IMR-90 (cell line): ENCODE measurements around the gene C1orf159. TPM values are rescaled to one million over a fixed set of nuclear protein-coding genes. Genes with fewer than 3 reads are reported as not detected.
A peak's percentile ranks its signal among the peaks of the same experiment; 100 is the strongest.

Experiments
- ATAC-seq: fragments of 200-7000 bp; cut with Tn5 transposase; 2 replicates; pipeline ENCODE4 v1.9.1; 2020; ENCODE audit warnings: low read depth, mild to moderate bottlenecking, moderate library complexity
- BruUV-seq: library from RNA; stranded (reverse); fragments of 400-500 nt; replicated peaks from 2 replicates; lab custom pipeline; 2021; lab: Mats Ljungman, UMichigan
- CTCF ChIA-PET: fragments of 300-600 bp; formaldehyde crosslinking; extraction: SDS; loops from one replicate; lab custom pipeline; 2021; ENCODE audit warnings: antibody characterized with exemption; lab: Yijun Ruan, JAX
- POLR2A ChIA-PET: fragments of 300-600 bp; sonication (Branson Sonifier 250); formaldehyde crosslinking; loops from one replicate; lab custom pipeline; 2022; ENCODE audit warnings: antibody characterized with exemption; ENCODE audit not compliant: unreplicated experiment; lab: Charles Lee
- DNase-seq: peaks from one replicate; pipeline ENCODE4 v3.0.0; 2013
- H2AFZ ChIP-seq: replicated peaks from 2 replicates; pipeline ENCODE3; 2013; ENCODE audit warnings: low read length, mild to moderate bottlenecking; ENCODE audit not compliant: poor library complexity
- H2AK5ac ChIP-seq: 2 replicates; pipeline ENCODE4 v1.6.1; 2013; ENCODE audit warnings: low read depth, low read length, inconsistent platforms
- H2AK9ac ChIP-seq: replicated peaks from 2 replicates; pipeline ENCODE3; 2013; ENCODE audit warnings: mild to moderate bottlenecking, low read depth, low read length, moderate library complexity; ENCODE audit not compliant: poor library complexity
- H2BK120ac ChIP-seq: 2 replicates; pipeline ENCODE4 v1.6.1; 2013; ENCODE audit warnings: low read depth, low read length, inconsistent platforms
- H2BK15ac ChIP-seq: 3 replicates; pipeline ENCODE4 v1.6.1; 2013; ENCODE audit warnings: low read depth, low read length, inconsistent platforms
- H2BK20ac ChIP-seq: 2 replicates; pipeline ENCODE4 v1.6.1; 2013; ENCODE audit warnings: low read depth, mild to moderate bottlenecking, inconsistent platforms, low read length, moderate library complexity
- H2BK5ac ChIP-seq: 2 replicates; pipeline ENCODE4 v1.6.1; 2013; ENCODE audit warnings: mild to moderate bottlenecking, low read depth, low read length, inconsistent platforms; ENCODE audit not compliant: poor library complexity, severe bottlenecking
- H3K14ac ChIP-seq: replicated peaks from 2 replicates; pipeline ENCODE4 v1.6.1; 2013; ENCODE audit warnings: low read depth, low read length, inconsistent platforms
- H3K18ac ChIP-seq: 2 replicates; pipeline ENCODE4 v1.6.1; 2013; ENCODE audit warnings: low read depth, low read length, control low read depth
- H3K23ac ChIP-seq: 2 replicates; pipeline ENCODE4 v1.6.1; 2013; ENCODE audit warnings: low read depth, low read length, inconsistent platforms
- H3K27ac ChIP-seq: 2 replicates; pipeline ENCODE4 v1.5.1; 2013; ENCODE audit warnings: mild to moderate bottlenecking, control low read depth, low read length; ENCODE audit not compliant: insufficient read depth
- H3K27me3 ChIP-seq: 2 replicates; pipeline ENCODE4 v1.6.1; 2013; ENCODE audit warnings: low read length; ENCODE audit not compliant: control insufficient read depth, insufficient read depth
- H3K36me3 ChIP-seq: 2 replicates; pipeline ENCODE4 v1.6.1; 2013; ENCODE audit warnings: low read length, mixed read lengths; ENCODE audit not compliant: control insufficient read depth, insufficient read depth
- H3K4ac ChIP-seq: 2 replicates; pipeline ENCODE4 v1.6.1; 2013; ENCODE audit warnings: low read depth, low read length, inconsistent platforms
- H3K4me1 ChIP-seq: 2 replicates; pipeline ENCODE4 v1.6.1; 2013; ENCODE audit warnings: low read length, mixed read lengths; ENCODE audit not compliant: control insufficient read depth, insufficient read depth
- H3K4me2 ChIP-seq: 2 replicates; pipeline ENCODE4 v1.6.1; 2013; ENCODE audit warnings: low read depth, mild to moderate bottlenecking, control low read depth, low read length, moderate library complexity
- H3K4me3 ChIP-seq: 2 replicates; pipeline ENCODE4 v1.5.1; 2013; ENCODE audit warnings: low read depth, mild to moderate bottlenecking, control low read depth, low read length, moderate library complexity; ENCODE audit not compliant: insufficient read depth
- H3K56ac ChIP-seq: 2 replicates; pipeline ENCODE4 v1.6.1; 2013; ENCODE audit warnings: low read length, inconsistent platforms; ENCODE audit not compliant: insufficient read depth; ENCODE audit errors: extremely low read depth
- H3K79me1 ChIP-seq, 2 experiments: 2 replicates each; pipeline ENCODE4 v1.6.1; 2013; ENCODE audit warnings: low read length in 2 of 2, inconsistent platforms in 1 of 2, low read depth in 1 of 2
- H3K9ac ChIP-seq: 2 replicates; pipeline ENCODE4 v1.6.1; 2013; ENCODE audit warnings: low read depth, low read length, control low read depth
- H3K9me1 ChIP-seq: 2 replicates; pipeline ENCODE4 v1.6.1; 2013; ENCODE audit warnings: low read length, inconsistent platforms; ENCODE audit not compliant: insufficient read depth
- H3K9me3 ChIP-seq: 2 replicates; pipeline ENCODE4 v1.6.1; 2013; ENCODE audit warnings: low read length; ENCODE audit not compliant: control insufficient read depth, insufficient read depth
- H4K20me1 ChIP-seq: 2 replicates; pipeline ENCODE4 v1.6.1; 2013; ENCODE audit warnings: low read length, inconsistent platforms; ENCODE audit not compliant: insufficient read depth
- H4K5ac ChIP-seq: 2 replicates; pipeline ENCODE4 v1.6.1; 2013; ENCODE audit warnings: mild to moderate bottlenecking, low read depth, low read length, control low read depth
- H4K8ac ChIP-seq, 2 experiments: 2 replicates each; pipeline ENCODE4 v1.6.1; 2013; ENCODE audit warnings: low read depth in 2 of 2, low read length in 2 of 2, control low read depth in 1 of 2, inconsistent platforms in 1 of 2
- H4K91ac ChIP-seq: 2 replicates; pipeline ENCODE4 v1.6.1; 2013; ENCODE audit warnings: low read depth, low read length, inconsistent platforms; ENCODE audit not compliant: insufficient read depth
- CEBPB ChIP-seq: IDR thresholded peaks from 2 replicates; pipeline ENCODE4 v1.6.1; 2012; ENCODE audit warnings: low read depth, low read length, improper control_type of control experiment
- NFE2L2 ChIP-seq: fragments of 150-350 bp; IDR thresholded peaks from 2 replicates; pipeline ENCODE4 v1.6.1; 2016; ENCODE audit warnings: low read depth, mild to moderate bottlenecking, low read length
- RCOR1 ChIP-seq: IDR thresholded peaks from 2 replicates; pipeline ENCODE4 v1.6.1; 2012; ENCODE audit warnings: mild to moderate bottlenecking, low read length, improper control_type of control experiment; ENCODE audit not compliant: insufficient replicate concordance
- RFX5 ChIP-seq: IDR thresholded peaks from 2 replicates; pipeline ENCODE4 v1.8.0; 2012; ENCODE audit warnings: low read depth, mild to moderate bottlenecking, low read length, moderate library complexity
- WGBS, 2 experiments: methylation state at CpG; one replicate each; pipeline versions ENCODE4 v1.1.5 to v1.1.7; 2013; ENCODE audit warnings: missing lambda C conversion rate in 2 of 2; ENCODE audit not compliant: insufficient read length in 1 of 2; ENCODE audit errors: extremely low coverage in 2 of 2; 5-methylcytosine and 5-hydroxymethylcytosine counted together
- dilution Hi-C: fragments of 300-500 bp; cut with HindIII; formaldehyde crosslinking; loops from one replicate; pipeline ENCODE4 v1.14.3; 2018; ENCODE audit warnings: low sequenced_read_pairs; ENCODE audit not compliant: unreplicated experiment
- in situ Hi-C: fragments of 300-500 bp; cut with MboI; formaldehyde crosslinking; loops from 3 replicates; pipeline ENCODE4 v1.14.3; 2019; ENCODE audit warnings: low sequenced_read_pairs, inconsistent platforms, mixed read lengths
- intact Hi-C: fragments of 100-400 bp; cut with micrococcal nuclease; formaldehyde crosslinking; loops from 2 replicates; pipeline ENCODE4 v1.10.0; 2022
- polyA plus RNA-seq, 3 experiments: library from polyadenylated mRNA; depleted of rRNA; stranded (reverse); fragments of >200 nt; gene quantifications; 2 replicates each; pipeline ENCODE4 v1.2.3, GENCODE V29; 2012; ENCODE audit warnings: low replicate concordance in 1 of 3
- total RNA-seq: library from RNA; depleted of rRNA; stranded (reverse); fragments of >200 nt; gene quantifications from 2 replicates; pipeline ENCODE4 v1.2.3, GENCODE V29; 2012
- TF ChIP-seq, protein P1 (sequence below): conservative IDR thresholded peaks from 2 replicates; pipeline ENCODE4 v1.5.1; 2012; ENCODE audit warnings: mild to moderate bottlenecking, low read depth, low read length, improper control_type of control experiment

The C1orf159 gene
- total and polyA plus RNA-seq, 2 of the 4 experiments (the other 2 are of a cell fraction), result 2.9 to 12.6 TPM

GRCh38 chr1:1115786-1116700, at the start of gene C1orf159 (continued):
- TF ChIP-seq, protein P1, sequence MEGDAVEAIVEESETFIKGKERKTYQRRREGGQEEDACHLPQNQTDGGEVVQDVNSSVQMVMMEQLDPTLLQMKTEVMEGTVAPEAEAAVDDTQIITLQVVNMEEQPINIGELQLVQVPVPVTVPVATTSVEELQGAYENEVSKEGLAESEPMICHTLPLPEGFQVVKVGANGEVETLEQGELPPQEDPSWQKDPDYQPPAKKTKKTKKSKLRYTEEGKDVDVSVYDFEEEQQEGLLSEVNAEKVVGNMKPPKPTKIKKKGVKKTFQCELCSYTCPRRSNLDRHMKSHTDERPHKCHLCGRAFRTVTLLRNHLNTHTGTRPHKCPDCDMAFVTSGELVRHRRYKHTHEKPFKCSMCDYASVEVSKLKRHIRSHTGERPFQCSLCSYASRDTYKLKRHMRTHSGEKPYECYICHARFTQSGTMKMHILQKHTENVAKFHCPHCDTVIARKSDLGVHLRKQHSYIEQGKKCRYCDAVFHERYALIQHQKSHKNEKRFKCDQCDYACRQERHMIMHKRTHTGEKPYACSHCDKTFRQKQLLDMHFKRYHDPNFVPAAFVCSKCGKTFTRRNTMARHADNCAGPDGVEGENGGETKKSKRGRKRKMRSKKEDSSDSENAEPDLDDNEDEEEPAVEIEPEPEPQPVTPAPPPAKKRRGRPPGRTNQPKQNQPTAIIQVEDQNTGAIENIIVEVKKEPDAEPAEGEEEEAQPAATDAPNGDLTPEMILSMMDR, result no peak
- TF ChIP-seq RCOR1, result no peak

DNA sequence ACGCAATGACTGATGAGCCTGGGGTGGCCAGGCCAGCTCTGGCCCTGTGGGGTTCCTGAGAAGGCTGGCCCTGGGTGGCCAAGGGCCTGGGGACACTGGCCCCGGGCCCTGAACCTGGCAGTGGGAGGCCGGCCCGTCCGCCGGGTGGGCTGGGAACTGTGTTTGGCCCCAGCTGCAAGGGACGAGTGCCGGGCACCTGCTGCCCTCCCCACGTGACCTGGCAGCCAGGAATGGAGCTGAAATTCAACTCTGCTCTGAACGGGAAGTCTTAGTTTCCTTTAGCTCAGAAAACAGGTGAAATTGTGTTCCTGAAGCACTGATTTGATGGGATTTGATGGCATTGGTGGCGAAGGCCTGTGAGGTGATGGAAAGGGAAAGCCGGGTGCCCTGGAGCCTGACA, 49.6 kb upstream of the C1orf159 start:
- Histone ChIP-seq H2BK15ac (no peak overlapping the region), H4K91ac (no peak overlapping the region), H2BK20ac (no peak overlapping the region), H3K27ac (no peak overlapping the region), H3K14ac (no peak overlapping the region), H3K18ac (no peak overlapping the region), H4K8ac (no peak overlapping the region), H3K36me3 (no peaks in the 10 kb centered on the region), H3K27me3 (peaks cover 29% of the 10 kb centered on the region; the same call in 1 of the 2 replicates), H3K9ac (no peak overlapping the region), H4K20me1 (no peaks in the 10 kb centered on the region), H3K9me1 (no peaks in the 10 kb centered on the region), H3K23ac (no peak overlapping the region), H3K4me2 (no peak overlapping the region), H2BK120ac (no peak overlapping the region), H2AK9ac (no peak overlapping the region), H3K56ac (no peak overlapping the region), H2BK5ac (no peak overlapping the region), H3K9me3 (no peaks in the 10 kb centered on the region), H3K4me1 (no peaks in the 10 kb centered on the region), H4K5ac (no peak overlapping the region), H3K79me1 (no peaks in the 10 kb centered on the region), H2AFZ (peak overlapping the region; percentile 11), H2AK5ac (no peak overlapping the region), H3K4ac (no peak overlapping the region), H3K4me3 (no peak overlapping the region)
- no TSS peak for BruUV-seq
- ChIA-PET CTCF (no interaction called here), POLR2A (no interaction called here)
- intact Hi-C loops, result no loop called here
- TF ChIP-seq CEBPB (no peak), RFX5 (no peak), NFE2L2 (no peak)
- DNase-seq (no peak), ATAC-seq (no peak)
- WGBS, 2 experiments, result 96% methylated on average over 9 of the region's 12 CpGs; no CpG with 5 or more reads in 1 of the 2 experiments
- dilution Hi-C loops, result no loop called here
- in situ Hi-C loops, result no loop called here
